ENCODE results near the gene RELN. TPM values are rescaled to one million over a fixed set of nuclear protein-coding genes. Genes with fewer than 3 reads are reported as not detected.

RELN gene
- total RNA-seq, 1 donor from 2014 or later, result 5.7 TPM

GRCh38 chr7:103811997-103812396 lies 177.5 kb downstream of the RELN start:
- Mint-ChIP-seq H3K27ac (ENCODE audit: unreplicated experiment) (no peak overlapping the region), H3K9me3 (ENCODE audit: unreplicated experiment) (no peaks in the 10 kb centered on the region), H3K4me3 (ENCODE audit: unreplicated experiment) (no peak overlapping the region), H3K4me1 (ENCODE audit: low read depth, unreplicated experiment) (peaks cover 4% of the 10 kb centered on the region), H3K36me3 (ENCODE audit: unreplicated experiment) (no peaks in the 10 kb centered on the region), H3K27me3 (ENCODE audit: unreplicated experiment) (peaks cover 2% of the 10 kb centered on the region)
- DNase-seq, result no peak
- no peak for TF ChIP-seq CTCF (IDR thresholded peaks at IDR 0.05; ENCODE audit: partially characterized antibody, unreplicated experiment)

GRCh38 chr7:103811290-103811689 lies 178.2 kb downstream of the RELN start:
- Mint-ChIP-seq H3K9me3 (ENCODE audit: unreplicated experiment) (no peaks in the 10 kb centered on the region), H3K4me3 (ENCODE audit: unreplicated experiment) (no peak overlapping the region), H3K36me3 (ENCODE audit: unreplicated experiment) (no peaks in the 10 kb centered on the region), H3K27ac (ENCODE audit: unreplicated experiment) (no peak overlapping the region), H3K4me1 (ENCODE audit: low read depth, unreplicated experiment) (peaks cover 4% of the 10 kb centered on the region), H3K27me3 (ENCODE audit: unreplicated experiment) (peaks cover 2% of the 10 kb centered on the region)
- no peak for DNase-seq
- TF ChIP-seq CTCF (IDR thresholded peaks at IDR 0.05; ENCODE audit: partially characterized antibody, unreplicated experiment), result no peak

DNA sequence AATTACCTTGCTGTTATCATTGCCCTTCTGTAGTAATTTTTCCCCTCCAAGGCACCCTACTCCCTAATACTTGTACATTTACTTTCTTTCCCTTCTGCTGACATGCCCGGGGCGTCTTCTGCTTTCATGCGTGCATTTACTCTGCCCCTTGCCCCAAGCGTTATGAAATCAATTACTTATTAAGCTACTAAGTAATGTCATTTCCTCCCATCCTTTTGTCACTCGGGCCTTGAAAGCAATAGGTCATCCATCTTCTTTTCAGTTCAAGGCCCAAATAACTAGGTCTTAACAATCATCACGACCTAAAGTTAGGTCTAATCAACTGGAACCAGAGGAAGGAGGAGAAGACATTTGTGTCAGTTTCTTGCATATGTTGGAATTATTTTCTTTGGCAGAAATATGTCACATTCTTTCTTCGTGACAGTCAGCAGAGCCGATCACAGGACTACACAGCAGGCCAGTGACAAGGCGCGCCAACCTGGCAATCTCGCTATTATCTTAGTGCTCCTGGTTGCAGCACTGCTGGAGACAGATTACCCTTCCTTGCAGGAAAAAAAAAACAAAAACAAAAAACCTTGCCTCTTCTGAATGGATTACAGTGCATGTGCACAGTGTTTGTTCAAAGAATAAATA lies 179.2 kb downstream of the RELN start:
- no peak for DNase-seq
- Mint-ChIP-seq H3K36me3 (ENCODE audit: unreplicated experiment) (no peaks in the 10 kb centered on the region), H3K27ac (ENCODE audit: unreplicated experiment) (no peak overlapping the region), H3K27me3 (ENCODE audit: unreplicated experiment) (peaks cover 2% of the 10 kb centered on the region), H3K4me3 (ENCODE audit: unreplicated experiment) (no peak overlapping the region), H3K4me1 (ENCODE audit: low read depth, unreplicated experiment) (peaks cover 4% of the 10 kb centered on the region), H3K9me3 (ENCODE audit: unreplicated experiment) (no peaks in the 10 kb centered on the region)
- no peak for TF ChIP-seq CTCF (IDR thresholded peaks at IDR 0.05; ENCODE audit: partially characterized antibody, unreplicated experiment)

- H3K27me3 Mint-ChIP-seq (ENCODE audit: unreplicated experiment), result peaks cover 2% of the 10 kb centered on the region
- H3K4me3 Mint-ChIP-seq (ENCODE audit: unreplicated experiment), result no peak overlapping the region
- no peak overlapping the region for H3K27ac Mint-ChIP-seq (ENCODE audit: unreplicated experiment)
- no peaks in the 10 kb centered on the region for H3K36me3 Mint-ChIP-seq (ENCODE audit: unreplicated experiment)
- no peak for DNase-seq
- no peak for TF ChIP-seq CTCF (IDR thresholded peaks at IDR 0.05; ENCODE audit: partially characterized antibody, unreplicated experiment)
- no peaks in the 10 kb centered on the region for H3K9me3 Mint-ChIP-seq (ENCODE audit: unreplicated experiment)
- H3K4me1 Mint-ChIP-seq (ENCODE audit: low read depth, unreplicated experiment), result peaks cover 4% of the 10 kb centered on the region
These were observed 180.0 kb downstream of the RELN start for GRCh38 chr7:103809229-103809994.

DNA sequence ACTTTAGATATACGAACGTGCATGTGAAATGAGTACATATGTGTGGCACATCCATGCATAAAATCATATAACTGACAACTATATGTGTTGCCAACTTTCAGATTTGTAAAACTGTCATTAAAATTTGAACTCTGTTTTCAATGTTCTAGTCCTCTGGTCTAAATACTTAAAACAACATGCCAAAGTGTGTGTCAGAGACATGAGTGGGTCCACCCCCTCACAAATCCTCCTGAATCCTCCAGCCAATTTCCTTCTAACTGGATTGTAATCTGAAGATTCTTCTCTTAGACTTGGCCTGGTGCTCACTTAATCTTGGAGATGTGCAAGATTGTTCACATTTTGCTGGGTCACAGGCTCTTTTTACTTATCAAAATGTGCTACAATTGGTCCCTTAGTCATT lies 184.1 kb downstream of the RELN start:
- Mint-ChIP-seq H3K9me3 (ENCODE audit: unreplicated experiment) (no peaks in the 10 kb centered on the region), H3K4me3 (ENCODE audit: unreplicated experiment) (no peak overlapping the region), H3K4me1 (ENCODE audit: low read depth, unreplicated experiment) (peaks cover 4% of the 10 kb centered on the region), H3K27ac (ENCODE audit: unreplicated experiment) (no peak overlapping the region), H3K36me3 (ENCODE audit: unreplicated experiment) (no peaks in the 10 kb centered on the region), H3K27me3 (ENCODE audit: unreplicated experiment) (peaks cover 2% of the 10 kb centered on the region)
- no peak for DNase-seq
- TF ChIP-seq CTCF (IDR thresholded peaks at IDR 0.05; ENCODE audit: partially characterized antibody, unreplicated experiment), result no peak

All from glutamatergic neuron (in vitro differentiated cells).